ENCODE data around the gene C10orf105.

Gene C10orf105

DNA sequence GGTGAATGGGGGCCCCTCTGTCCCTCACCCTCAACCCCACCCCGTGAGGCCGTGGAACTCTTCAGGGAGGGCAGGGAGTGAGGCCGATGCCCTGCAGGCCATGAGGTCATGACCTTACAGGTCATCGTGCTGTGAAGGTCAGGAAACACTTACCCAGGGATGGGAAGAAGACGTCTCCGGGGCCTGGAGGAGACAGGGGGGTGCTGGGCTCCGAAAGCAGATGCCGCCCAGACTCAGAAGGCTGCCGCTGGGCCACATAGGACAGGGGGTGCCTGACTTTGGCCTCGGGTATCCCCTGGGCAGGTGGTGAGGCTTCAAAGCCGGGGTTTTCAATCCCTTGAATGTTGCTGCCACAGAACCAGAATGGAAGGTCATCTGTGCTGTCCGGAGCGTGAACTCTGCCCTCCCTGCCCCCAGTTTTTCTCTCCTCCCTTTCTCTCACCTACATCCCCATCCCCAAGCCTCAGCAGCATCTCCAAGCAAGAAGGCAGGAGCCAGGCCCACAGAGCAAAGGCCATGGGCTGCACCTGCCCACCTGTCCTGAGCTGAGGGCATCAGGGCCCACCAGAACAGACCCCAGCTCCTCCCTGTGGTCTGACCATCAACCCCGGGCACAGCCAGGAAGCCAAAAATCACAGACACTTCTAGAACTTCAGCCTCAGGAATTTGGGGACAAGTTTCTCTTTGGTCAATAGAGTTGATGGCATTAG lies 32.1 kb upstream of the C10orf105 start:
- DNase-seq, result no peak

DNA sequence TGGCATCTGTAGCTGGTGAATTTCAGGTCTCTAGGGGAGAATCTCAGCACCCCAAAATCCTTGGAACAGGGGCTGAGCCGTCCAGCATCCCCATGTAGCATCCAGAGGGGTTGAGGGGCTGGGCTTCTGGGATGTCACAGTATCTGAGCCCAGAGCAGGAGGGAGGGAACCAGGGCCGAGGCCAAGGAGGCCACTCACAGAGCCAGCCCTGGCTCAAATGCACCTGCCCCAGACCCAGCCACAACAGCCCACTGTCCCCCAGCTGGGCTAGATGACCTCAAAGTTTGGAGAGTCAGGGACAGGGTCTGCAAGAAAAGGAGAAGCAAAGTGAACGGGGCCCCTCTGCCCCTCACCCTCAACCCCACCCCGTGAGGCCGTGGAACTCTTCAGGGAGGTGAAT lies 31.4 kb upstream of the C10orf105 start:
- no peak for DNase-seq

DNA sequence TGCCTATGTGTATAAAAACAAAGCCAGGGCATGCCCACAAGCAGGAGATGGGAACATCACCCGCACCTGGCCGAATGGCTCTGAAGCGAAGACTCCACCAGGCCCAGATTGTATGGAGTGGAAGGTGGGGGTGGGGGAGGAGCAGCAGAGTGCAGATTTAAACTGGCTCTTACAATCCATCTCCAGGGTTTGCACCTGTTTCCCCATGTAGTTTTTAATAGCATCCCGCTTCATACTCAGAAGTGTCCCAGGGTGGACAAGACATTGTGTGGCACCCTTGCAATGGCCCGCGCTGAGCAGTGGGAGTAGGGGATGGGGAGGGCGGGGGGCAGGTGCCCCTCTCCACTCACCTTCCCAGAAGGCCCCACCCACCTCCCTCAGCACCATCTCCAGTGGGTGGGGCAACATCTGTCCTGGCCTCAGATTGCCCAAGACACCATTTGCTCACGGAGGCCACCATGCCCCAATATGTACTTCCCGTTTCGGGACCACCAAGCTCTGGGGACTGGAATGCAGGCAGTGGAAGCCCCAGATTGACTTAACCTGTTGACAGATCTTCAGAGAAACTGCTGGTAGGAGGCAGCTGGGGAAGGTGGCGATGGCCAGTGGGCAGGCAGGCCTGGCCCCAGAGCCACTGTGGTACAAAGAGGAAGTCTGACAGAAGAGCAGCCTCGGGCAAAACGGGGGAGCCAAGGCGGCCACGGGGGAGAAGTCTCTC lies 30.7 kb upstream of the C10orf105 start:
- DNase-seq, result no peak

DNA sequence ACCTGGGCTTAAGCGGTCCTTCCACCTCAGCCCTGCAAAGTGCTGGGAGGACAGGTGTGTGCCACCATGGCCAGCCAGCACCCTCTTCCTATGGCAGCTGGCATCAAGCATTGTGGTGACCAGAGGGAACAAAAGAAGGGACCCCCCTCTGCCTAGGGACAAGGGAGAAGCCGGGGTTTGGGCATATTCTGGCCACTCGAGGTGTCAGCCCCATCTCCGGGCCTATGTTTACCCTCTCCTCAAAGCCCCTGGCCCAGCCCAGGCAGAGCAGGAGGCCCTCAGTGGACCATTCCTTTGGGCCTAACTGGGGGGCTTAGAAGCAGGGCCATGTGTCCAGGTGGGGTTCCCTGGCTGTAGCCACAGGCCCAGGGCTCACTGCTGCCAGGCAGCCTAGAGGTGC lies 29.8 kb upstream of the C10orf105 start:
- DNase-seq, result no peak

DNA sequence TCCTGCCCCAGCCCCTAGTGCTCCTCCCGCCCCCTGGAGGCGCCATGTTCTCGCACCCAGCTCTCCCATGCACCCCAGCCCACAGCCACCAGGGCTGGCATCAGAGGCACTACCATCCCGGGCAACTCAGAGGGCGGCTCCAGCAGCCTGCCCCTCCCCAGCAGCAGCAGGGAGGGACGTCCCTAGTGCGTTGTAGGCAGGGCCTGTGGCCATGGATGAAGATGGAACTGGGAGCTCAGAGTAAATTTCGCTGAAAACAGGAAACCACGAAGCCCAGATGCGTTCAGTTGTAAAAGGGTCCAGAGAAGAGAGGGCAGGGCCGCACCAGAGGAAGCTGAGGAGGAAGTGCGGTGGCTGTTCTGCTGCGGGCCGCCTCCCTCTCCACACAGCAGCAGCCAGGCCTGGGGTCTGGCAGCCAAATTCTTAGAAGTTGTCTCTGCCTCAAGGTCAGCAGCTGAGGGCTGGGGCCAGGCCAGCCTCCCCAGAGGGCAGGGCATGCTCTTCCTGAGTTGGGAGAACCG lies 29.2 kb upstream of the C10orf105 start:
- peak; percentile 54 to 99 (median 68) for DNase-seq

DNA sequence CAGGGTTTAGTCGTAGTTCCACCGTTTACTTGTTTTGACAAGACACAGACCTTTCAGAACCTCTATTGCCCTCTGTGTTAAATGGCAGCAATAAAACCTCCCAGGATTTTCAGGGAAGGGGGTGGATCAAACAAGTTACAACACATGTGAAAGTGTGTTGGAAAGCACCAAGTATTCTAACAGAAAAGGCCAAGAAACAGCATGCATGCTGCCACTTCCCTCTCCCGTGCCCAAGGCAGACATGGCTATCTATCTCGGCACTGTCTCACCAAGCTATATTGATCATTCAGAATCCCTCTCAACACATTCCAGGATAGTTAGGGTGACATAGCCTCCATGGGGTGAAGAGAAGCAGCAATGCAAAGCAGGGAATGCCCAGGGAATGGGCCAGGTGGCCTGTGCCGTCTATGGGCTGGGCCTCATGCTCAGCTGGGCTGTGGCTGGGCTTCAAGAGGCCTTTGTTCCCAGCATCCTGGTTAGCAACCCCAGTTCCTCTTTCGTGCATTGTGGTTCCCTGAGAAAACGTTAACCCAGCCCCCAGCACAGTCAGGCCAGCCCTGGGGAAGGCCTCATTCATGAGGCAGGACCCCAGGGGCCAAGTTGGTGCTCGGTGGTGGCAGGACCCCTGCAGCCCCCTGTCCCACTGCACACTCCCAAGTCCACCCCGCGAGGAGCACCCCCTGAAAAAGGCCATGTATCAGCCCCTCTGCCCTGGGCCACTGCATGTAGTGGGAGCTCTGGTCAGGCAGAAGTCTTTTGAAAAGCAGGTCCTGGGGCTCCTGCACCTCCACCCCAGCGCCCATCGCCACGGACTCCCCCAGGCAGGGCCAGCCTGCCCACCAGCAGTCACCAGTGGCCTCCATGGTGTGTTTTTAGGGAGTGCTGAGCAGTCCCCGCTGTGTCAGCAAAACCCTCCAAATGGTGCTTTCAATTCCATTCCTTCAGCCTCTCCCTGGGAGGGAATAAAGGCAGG lies 28.3 kb upstream of the C10orf105 start:
- DNase-seq, result no peak

DNA sequence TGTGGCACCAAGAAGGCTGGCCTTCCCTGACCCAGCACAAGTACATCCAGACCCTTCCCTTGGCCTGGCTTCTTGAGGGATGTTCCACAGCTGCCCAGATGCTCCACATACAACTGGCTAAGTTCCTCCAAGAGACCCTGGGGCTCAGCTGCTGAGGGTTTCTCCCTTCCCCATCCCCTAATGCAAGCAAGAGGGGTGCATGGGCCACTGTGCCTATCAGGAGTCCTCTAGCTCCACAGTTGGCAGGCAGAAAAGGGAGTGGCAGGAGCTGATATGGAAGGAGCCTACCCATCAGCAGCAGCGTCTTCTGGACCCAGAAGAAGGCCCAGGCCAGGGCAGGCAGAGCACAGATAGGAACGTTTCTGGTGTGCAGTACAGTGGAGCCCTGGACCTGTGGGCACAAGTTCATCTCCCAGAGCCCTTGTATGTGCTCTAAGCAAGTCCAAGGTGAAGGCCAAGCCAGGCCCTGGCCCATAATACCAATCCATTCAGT lies 27.5 kb upstream of the C10orf105 start:
- no peak for DNase-seq

DNA sequence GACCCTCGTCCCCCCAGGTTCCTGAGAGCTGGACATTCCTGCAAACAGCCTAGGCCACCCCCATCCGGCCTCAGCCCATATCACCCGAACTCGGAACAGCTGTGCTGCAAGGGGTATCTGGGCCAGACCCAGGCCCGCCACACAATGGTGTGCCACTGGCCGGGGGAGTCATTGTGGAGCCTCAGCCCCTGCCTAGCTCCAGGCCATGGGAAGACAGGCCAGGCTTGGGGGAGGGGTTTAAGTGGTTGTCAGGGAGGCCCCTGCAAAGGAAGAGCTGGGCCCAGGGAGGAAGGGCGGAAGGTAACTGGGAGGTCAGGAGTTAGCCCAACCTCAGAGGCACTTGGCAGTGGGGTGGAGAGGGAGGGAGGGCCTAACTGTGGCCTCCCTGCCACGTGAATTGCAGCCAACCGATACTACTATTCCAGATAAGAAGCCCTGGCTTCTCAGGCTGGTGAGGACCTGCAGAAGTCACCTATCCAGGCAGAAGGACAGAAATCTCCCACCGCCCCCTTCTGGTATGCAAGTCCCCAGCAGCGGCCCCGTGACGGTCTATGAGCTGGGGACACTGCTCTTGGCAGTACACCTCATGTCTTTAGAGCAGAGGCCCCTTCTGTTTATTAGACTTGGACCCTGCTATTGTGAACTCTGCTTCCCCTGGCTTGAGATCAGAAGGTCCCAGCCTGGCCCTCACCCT lies 26.9 kb upstream of the C10orf105 start:
- no peak for DNase-seq

DNA sequence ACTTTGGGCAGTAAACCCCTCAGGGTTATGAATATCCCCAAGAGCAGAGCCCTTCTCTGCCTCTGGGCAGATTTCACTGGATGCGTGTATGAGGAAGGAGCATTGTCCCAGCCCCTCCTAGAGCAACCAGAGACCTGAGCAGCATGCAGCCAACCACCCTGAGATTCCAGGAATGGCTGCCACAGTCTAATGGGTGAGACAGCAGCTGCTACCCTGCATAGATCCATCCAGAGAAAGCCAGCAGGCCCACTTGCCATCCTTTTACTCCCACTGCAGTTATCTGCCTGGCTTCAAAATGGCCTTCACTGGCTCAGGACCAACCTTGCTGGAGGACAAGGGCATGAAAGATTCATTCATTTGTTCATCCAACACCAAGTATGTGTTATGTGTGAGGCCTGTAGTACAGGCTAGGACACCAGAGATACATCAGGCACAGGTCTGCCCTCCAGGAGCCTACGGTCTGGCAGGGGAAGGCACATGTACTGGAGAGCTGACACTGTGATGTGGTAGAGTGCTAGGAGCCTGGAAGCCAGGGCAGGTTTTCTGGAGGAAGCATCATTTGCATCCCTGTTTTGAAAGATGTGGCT lies 26.2 kb upstream of the C10orf105 start:
- DNase-seq, result no peak

DNA sequence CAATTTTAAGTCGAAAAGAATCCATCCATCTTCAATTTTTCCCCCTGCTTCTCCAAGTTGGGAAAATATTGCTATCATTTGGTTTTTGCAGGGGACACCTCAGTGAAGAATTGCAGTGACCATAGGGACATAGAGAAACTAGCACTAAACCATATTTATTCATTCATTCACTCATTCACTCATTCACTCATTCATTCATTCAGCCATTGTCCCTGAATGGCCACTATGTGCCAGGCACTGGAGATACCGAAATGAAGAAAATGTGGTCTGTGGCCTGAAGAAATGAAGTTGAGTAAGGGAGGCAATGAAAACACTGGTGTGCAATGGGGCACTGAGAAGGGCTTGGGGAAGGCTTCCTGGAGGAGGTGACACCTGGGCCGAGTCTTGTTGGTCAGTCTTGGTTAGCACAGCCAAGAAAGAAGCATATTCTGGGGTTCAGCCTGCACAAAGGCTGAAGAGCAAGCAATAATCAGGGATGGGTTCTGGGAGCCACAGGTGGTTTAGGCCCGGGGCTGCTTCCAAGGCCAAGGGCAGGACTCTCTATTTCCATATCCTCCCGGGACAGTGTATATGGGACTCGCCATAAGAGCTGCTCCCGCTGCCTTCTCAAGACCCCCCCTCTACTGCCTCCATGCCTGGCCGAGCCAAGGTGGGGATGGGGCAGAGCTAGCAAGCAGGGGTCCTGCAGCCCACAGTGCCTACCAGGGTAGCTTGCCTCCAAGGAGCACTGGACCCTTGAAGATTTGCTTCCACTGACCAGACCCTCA lies 25.5 kb upstream of the C10orf105 start:
- no peak for DNase-seq

DNA sequence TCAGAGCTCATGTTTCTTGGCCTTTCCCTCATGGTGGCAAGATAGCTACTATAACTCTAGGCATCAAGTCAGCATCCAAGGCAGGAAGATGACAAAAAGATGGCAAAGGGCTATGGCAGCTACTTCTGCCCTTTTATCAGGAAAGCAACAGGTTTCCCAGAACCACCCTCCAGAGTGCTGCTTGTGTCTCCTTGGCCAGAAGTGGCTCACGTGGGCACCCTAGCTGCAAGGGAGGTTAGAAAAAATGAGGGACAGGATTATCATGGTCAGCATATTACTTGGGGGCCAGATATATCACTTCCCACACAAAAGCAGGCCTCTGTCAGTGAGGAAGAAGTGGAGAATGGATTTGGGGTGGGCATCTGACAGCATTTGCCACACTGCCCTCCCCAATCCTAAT lies 24.3 kb upstream of the C10orf105 start:
- no peak for DNase-seq

DNA sequence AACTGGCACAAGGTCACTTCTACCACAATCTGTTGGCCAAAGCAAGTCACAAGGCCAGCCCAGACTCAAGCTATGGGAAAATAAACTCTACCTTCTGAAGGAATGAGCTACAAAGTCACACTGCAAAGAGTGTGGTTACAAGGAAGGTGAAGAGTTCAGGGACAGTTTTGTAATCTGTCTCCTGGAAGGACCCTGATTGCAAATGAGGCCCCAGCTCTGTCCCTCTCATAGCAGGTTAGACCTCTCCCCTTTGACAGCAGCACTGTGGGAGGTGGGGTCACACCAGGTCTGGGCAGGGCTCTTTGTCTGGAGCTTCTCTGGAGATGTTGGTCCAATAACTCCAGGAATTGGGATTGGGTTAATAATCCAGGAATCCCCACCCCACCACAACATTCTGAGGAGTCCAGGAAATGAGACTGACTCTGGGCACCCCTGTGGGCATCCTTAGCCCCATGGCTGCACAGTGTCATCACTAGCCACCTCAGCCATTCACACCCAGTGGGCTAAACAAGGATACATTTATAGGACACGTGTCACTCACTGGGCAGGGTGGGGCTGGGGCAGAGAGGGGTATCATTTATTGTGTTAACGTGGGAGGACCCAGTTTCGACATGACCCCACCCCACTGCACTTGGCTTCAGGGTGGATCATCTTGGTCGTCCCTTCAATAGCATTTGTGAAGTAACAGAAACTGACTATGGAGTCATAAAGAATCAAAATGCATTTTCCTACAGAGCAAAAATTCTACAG lies 23.7 kb upstream of the C10orf105 start:
- no peak for DNase-seq

DNA sequence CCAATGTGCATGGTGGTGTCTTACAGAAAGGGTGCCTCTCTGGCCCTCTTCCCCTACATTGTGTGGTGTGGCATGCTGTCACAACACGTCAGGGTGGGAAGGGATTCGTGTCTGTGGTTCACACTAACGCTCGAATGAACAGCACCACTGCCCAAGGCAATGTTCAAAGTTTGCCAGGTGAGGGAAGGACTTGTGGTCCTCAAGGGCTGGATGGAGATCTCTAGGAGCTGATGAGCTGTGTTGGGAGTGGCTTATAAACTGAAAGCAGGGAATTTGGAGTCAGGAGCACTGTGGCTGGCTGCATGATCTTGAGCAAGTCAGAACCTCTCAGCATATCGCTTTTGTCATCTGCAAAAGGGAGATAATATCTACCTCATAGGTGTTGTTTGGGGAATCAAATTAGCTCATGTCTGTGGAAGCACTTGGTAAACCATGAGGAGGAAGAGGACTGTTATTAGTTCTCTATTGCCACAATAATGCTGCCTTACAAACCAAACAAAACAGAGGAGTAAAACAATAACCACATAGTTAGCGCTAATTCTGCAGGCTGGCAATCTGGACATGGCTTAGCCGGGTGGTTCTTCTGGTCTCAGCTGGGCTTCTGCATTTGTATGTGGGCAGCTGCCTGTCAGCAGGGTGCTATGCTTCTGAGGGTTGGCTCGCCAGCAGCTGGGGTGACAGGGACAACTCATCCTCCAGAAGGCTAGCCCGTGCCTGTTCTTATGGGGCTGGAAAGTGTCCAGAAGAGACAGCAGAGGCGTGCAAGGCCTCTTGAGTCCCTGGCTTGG lies 22.9 kb upstream of the C10orf105 start:
- no peak for DNase-seq

DNA sequence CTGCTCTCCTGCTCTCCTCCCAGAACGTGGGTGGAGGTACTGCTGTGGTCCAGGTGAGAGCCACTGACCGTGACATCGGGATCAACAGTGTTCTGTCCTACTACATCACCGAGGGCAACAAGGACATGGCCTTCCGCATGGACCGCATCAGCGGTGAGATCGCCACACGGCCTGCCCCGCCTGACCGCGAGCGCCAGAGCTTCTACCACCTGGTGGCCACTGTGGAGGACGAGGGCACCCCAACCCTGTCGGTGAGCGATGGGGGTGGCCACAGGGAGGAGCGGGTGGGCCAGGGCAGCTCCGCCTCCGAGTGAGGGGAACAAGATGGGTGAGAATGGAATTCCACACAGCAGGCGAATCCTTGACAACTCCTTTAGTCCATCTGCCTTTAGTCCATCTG lies 22.1 kb upstream of the C10orf105 start:
- DNase-seq, result no peak

DNA sequence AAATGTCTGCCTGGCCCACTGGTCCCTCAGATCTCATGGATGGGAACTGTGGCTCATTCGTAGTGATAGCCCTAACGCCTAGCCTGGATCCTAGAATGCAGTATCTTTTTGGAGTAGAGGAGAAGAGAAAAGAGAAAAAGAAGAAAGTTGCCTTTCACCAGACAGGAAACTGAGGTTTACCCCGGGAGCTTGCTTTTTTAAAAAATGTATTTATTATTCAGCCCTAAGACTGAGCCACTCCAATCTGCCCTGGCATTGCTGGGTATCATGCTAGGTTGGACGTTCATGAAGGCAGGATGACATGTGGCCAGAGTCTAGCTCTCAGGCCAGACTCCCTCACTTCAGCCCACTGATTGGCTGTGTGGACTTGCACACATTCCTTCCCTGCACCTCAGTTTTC lies 21.5 kb upstream of the C10orf105 start:
- no peak for DNase-seq

DNA sequence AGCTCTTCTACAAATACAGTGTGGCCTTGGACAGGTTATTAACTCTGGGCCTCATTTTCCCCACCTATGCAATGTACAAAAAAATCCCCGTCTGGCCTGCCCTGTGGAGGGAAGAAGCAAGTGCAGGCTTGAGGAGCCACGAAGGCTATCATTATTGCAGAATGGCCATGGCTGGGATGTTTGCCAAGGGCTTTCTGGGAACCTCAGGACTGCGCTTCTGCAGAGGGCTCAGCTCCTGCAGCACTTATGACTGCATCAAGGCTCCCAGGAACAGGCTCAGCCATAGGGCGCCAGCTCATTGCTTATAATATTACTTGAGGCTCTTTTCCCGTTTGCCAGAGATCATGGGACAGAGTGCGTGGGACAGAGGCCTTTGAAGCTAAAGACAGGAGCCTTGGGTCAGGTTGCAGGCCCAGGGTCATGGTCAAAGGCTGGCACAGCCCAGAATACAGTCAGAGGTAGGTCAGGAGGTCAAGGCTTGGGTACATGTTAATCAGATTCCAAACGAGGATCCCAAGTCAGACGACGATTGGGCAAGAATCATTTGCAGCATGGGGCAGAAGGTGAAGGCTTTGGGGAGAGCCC lies 20.6 kb upstream of the C10orf105 start:
- DNase-seq, result no peak

DNA sequence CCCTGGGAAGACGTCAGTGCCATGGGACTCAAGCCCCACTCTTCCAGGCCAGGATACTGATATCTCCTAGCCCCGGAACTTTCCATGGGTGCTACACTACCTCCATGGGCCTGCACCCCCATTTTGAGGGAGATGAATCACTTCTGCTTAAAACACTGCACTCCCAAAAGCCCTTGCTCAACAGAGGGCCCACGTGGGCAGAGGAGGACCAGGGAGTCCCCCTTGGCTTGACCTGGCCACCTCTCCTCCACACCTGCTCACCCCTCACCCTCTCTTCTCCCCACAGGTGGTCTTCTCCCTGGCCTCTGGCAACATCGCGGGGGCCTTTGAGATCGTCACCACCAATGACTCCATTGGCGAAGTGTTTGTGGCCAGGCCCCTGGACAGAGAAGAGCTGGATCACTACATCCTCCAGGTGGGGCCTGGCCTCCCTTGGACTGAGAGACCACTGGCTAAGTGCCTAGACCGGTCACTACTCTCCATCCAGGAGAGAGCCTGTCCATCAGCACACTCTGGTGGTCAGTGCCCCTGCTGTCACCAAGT lies 19.9 kb upstream of the C10orf105 start:
- DNase-seq, result no peak

DNA sequence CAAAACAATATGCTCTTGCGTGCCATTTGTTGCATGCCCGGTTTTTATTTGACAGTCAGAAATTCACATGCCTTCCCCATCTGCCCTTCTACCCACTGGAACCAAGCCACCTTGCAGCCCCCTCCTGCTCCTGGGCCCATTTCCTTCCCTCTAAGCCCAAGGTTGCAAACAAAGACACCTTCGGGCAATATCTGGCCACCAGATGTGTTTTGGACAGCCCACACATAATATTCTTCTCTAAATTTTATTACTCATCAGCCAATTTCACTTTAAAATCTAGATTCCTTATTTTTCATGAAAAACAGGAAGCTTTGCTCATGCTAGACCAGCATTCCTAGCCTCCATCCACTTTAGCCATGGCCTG lies 18.2 kb upstream of the C10orf105 start:
- no peak for DNase-seq

Data from T-helper 1 cell (primary cell).